Panc1 (cell line): Measurements from ENCODE around the gene DRAXIN. TPM values are rescaled to one million over a fixed set of nuclear protein-coding genes. Genes with fewer than 3 reads are reported as not detected.

ENCODE experiments used
- ATAC-seq: fragments of 200-7000 bp; cut with Tn5 transposase; 2 replicates; pipeline ENCODE4 v1.9.1; 2020; ENCODE audit warnings: mild to moderate bottlenecking, moderate library complexity
- BruUV-seq: library from RNA; stranded (reverse); fragments of 400-500 nt; replicated peaks from 2 replicates; lab custom pipeline; 2021; lab: Mats Ljungman, UMichigan
- CTCF ChIA-PET: fragments of 300-600 bp; sonication (Branson Sonifier 250); formaldehyde crosslinking; loops from one replicate; lab custom pipeline; 2022; ENCODE audit warnings: antibody characterized with exemption; lab: Charles Lee
- POLR2A ChIA-PET: fragments of 300-600 bp; sonication (Branson Sonifier 250); formaldehyde crosslinking; loops from one replicate; lab custom pipeline; 2022; ENCODE audit warnings: antibody characterized with exemption; lab: Charles Lee
- DNase-seq: peaks from one replicate; pipeline ENCODE4 v3.0.0-alpha.2; 2010; ENCODE audit warnings: low read depth, low spot score
- H3K27ac ChIP-seq: 2 replicates; pipeline ENCODE4 v1.5.1; 2011; ENCODE audit warnings: mild to moderate bottlenecking, low read length, inconsistent platforms
- H3K27me3 ChIP-seq: fragments of 200-500 bp; sonication (Bioruptor generic); 2 replicates; pipeline ENCODE4 v1.6.0; 2014; ENCODE audit warnings: low read length, inconsistent platforms; ENCODE audit not compliant: control insufficient read depth, insufficient read depth
- H3K36me3 ChIP-seq: fragments of 200-500 bp; sonication (Bioruptor generic); 2 replicates; pipeline ENCODE4 v1.5.1; 2014; ENCODE audit warnings: inconsistent platforms, mild to moderate bottlenecking, low read length, moderate library complexity; ENCODE audit not compliant: control insufficient read depth, insufficient read depth
- H3K4me1 ChIP-seq: 2 replicates; pipeline ENCODE4 v1.5.1; 2011; ENCODE audit warnings: inconsistent platforms, mild to moderate bottlenecking, low read length, moderate library complexity; ENCODE audit not compliant: control insufficient read depth, insufficient read depth
- H3K4me3 ChIP-seq, 2 experiments: 2 replicates each; pipeline ENCODE4 v1.5.1; 2011 to 2012; ENCODE audit warnings: low read depth in 2 of 2, low read length in 2 of 2, mild to moderate bottlenecking in 2 of 2, inconsistent platforms in 1 of 2, moderate library complexity in 1 of 2
- H3K9me3 ChIP-seq: fragments of 200-500 bp; sonication (Bioruptor generic); 2 replicates; pipeline ENCODE4 v1.5.1; 2014; ENCODE audit warnings: low read depth, mild to moderate bottlenecking, inconsistent platforms, low read length, moderate library complexity; ENCODE audit not compliant: control insufficient read depth, insufficient read depth
- POLR2AphosphoS5 ChIP-seq: IDR thresholded peaks from 2 replicates; pipeline ENCODE4 v1.6.1; 2012; ENCODE audit warnings: mild to moderate bottlenecking, low read depth, low read length, moderate library complexity
- REST ChIP-seq, 2 experiments: IDR thresholded peaks; 2 replicates each; pipeline ENCODE4 v1.6.1; 2011 to 2012; ENCODE audit warnings: low read depth in 2 of 2, control low read depth in 1 of 2, low read length in 1 of 2, mild to moderate bottlenecking in 1 of 2, moderate library complexity in 1 of 2; ENCODE audit not compliant: insufficient read depth in 1 of 2
- SIN3A ChIP-seq: IDR thresholded peaks from 2 replicates; pipeline ENCODE4 v1.6.1; 2012; ENCODE audit warnings: low read depth, mild to moderate bottlenecking, low read length, moderate library complexity, borderline replicate concordance; ENCODE audit not compliant: insufficient read depth
- TCF7L2 ChIP-seq: IDR thresholded peaks from 2 replicates; pipeline ENCODE4 v1.6.1; 2011; ENCODE audit warnings: mild to moderate bottlenecking, low read depth, low read length, inconsistent platforms
- in situ Hi-C: cut with HindIII; loops from 2 replicates; pipeline ENCODE4 v1.10.0; 2016; ENCODE audit warnings: low sequenced_read_pairs, low pct_unique_long_range_greater_than_20kb
- intact Hi-C: fragments of 100-400 bp; cut with micrococcal nuclease; formaldehyde crosslinking; loops from one replicate; pipeline ENCODE4 v1.10.0; 2022; ENCODE audit not compliant: unreplicated experiment
- total RNA-seq: library from RNA; stranded (reverse); gene quantifications from one replicate; pipeline ENCODE4 v1.2.1, GENCODE V29; 2021; ENCODE audit not compliant: unreplicated experiment
- TF ChIP-seq, protein P1 (sequence below): fragments of 450-650 bp; IDR thresholded peaks from 2 replicates; pipeline ENCODE4 v1.5.1; 2017; ENCODE audit warnings: mild to moderate bottlenecking

Gene DRAXIN
- total RNA-seq, 1 experiment from 2014 or later: 0.13 TPM

DNA sequence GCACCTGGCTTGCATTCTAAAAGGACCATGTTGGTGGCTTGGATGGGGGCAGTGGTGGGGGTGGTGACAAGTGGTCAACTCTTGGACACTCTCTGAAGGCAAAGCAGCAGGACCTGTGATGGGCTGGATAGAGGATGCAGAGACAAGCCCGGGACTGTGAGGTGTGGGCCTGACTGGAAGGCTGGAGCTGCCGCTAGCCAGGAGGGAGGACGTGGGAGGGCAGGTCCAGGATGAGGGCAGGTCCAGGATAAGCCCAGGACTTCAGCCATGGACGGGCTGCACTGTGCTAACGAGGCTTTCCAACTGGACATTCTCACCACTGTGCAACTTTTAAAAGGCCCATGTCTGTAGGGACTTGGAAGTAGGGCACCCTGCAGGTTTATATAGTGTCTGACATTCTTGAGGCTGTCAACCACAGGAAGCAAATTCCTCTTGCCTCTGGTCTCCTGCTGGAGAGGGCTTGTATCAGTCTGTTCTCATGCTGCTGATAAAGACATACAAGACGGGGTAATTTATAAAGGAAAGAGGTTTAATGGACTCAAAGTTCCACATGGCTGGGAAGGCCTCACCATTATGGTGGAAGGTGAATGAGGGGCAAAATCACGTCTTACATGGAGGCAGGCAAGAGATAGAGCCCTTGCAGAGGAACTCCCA, 62.2 kb downstream of the DRAXIN start:
- no peaks in the 10 kb centered on the region for H3K36me3 ChIP-seq
- ChIA-PET POLR2A (no interaction called here), CTCF (interaction anchor here (0.7 kb wide), 1 partner anchor 44 kb away, joined by 3 read pairs; no protein-coding TSS in a partner anchor)
- DNase-seq: no peak
- no peaks in the 10 kb centered on the region for H3K27me3 ChIP-seq
- in situ Hi-C loops (no loop called here), intact Hi-C loops (no loop called here)
- no TSS peak for BruUV-seq
- H3K9me3 ChIP-seq: no peaks in the 10 kb centered on the region
- H3K4me1 ChIP-seq: no peaks in the 10 kb centered on the region
- TF ChIP-seq REST (IDR thresholded peaks at IDR 0.05; ENCODE audit: insufficient read depth in 1 of 2, low read depth in 2 of 2, low read length in 1 of 2): no peak
- no peak for TF ChIP-seq SIN3A
- no peak for TF ChIP-seq POLR2AphosphoS5
- TF ChIP-seq, protein P1, sequence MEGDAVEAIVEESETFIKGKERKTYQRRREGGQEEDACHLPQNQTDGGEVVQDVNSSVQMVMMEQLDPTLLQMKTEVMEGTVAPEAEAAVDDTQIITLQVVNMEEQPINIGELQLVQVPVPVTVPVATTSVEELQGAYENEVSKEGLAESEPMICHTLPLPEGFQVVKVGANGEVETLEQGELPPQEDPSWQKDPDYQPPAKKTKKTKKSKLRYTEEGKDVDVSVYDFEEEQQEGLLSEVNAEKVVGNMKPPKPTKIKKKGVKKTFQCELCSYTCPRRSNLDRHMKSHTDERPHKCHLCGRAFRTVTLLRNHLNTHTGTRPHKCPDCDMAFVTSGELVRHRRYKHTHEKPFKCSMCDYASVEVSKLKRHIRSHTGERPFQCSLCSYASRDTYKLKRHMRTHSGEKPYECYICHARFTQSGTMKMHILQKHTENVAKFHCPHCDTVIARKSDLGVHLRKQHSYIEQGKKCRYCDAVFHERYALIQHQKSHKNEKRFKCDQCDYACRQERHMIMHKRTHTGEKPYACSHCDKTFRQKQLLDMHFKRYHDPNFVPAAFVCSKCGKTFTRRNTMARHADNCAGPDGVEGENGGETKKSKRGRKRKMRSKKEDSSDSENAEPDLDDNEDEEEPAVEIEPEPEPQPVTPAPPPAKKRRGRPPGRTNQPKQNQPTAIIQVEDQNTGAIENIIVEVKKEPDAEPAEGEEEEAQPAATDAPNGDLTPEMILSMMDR: no peak
- no peak for TF ChIP-seq TCF7L2
- no peak for ATAC-seq
- H3K4me3 ChIP-seq: no peak overlapping the region
- no peak overlapping the region for H3K27ac ChIP-seq

- intact Hi-C loops: no loop called here
Measured at GRCh38 chr1:11757047-11757446, 65.5 kb downstream of the DRAXIN start.

More at GRCh38 chr1:11757047-11757446, 65.5 kb downstream of the DRAXIN start:
- in situ Hi-C loops: no loop called here
- H3K4me3 ChIP-seq: no peak overlapping the region
- no peaks in the 10 kb centered on the region for H3K4me1 ChIP-seq
- TF ChIP-seq, protein P1: no peak
- TF ChIP-seq REST (IDR thresholded peaks at IDR 0.05; ENCODE audit: insufficient read depth in 1 of 2, low read depth in 2 of 2, low read length in 1 of 2) (no peak), SIN3A (no peak), TCF7L2 (no peak)
- DNase-seq: no peak
- no TSS peak for BruUV-seq
- no peak for ATAC-seq
- no peaks in the 10 kb centered on the region for H3K36me3 ChIP-seq
- POLR2A ChIA-PET: no interaction called here
- no peaks in the 10 kb centered on the region for H3K27me3 ChIP-seq
- CTCF ChIA-PET: no interaction called here
- H3K9me3 ChIP-seq: no peaks in the 10 kb centered on the region
- H3K27ac ChIP-seq: no peak overlapping the region
